Fibroblast of pulmonary artery (primary cell): ENCODE measurements around the gene E2F3.
"Not testable (repeated sequence)": the region's sequence is repeated elsewhere in the genome, so short reads cannot be mapped to it uniquely, and the experiment has no call there.

Experiments used
- DNase-seq: peaks from one replicate; pipeline ENCODE4 v3.0.0-alpha.2; 2010; ENCODE audit warnings: low read depth
- H3K4me3 ChIP-seq: replicated peaks from 2 replicates; pipeline ENCODE4 v1.5.1; 2011; ENCODE audit warnings: low read depth, mild to moderate bottlenecking, control low read depth, low read length, moderate library complexity
- CTCF ChIP-seq: IDR thresholded peaks from 2 replicates; pipeline ENCODE4 v1.5.1; 2011; ENCODE audit warnings: mild to moderate bottlenecking, control low read depth, low read length, inconsistent platforms; ENCODE audit errors: missing control alignments

Gene E2F3

GRCh38 chr6:20463396-20463795 lies 61.7 kb downstream of the E2F3 start:
- H3K4me3 ChIP-seq, result no peak overlapping the region
- DNase-seq, result no peak
- no peak for TF ChIP-seq CTCF

GRCh38 chr6:20464041-20464440 lies 62.4 kb downstream of the E2F3 start:
- no peak overlapping the region for H3K4me3 ChIP-seq
- no peak for DNase-seq
- TF ChIP-seq CTCF, result no peak

- H3K4me3 ChIP-seq, result no peak overlapping the region
- DNase-seq, result no peak
- TF ChIP-seq CTCF, result no peak
Observed at GRCh38 chr6:20464847-20465246, 63.2 kb downstream of the E2F3 start.

- not testable (repeated sequence) for DNase-seq, H3K4me3 ChIP-seq
Observed at GRCh38 chr6:20465616-20466015, 63.9 kb downstream of the E2F3 start.

- TF ChIP-seq CTCF, result no peak
- DNase-seq, result no peak
- H3K4me3 ChIP-seq, result no peak overlapping the region
Observed at GRCh38 chr6:20467437-20467836, 65.8 kb downstream of the E2F3 start.

GRCh38 chr6:20468209-20468608 lies 66.5 kb downstream of the E2F3 start:
- no peak for DNase-seq
- H3K4me3 ChIP-seq, result no peak overlapping the region
- no peak for TF ChIP-seq CTCF

GRCh38 chr6:20472748-20473147 lies 71.1 kb downstream of the E2F3 start:
- no peak for TF ChIP-seq CTCF
- H3K4me3 ChIP-seq, result no peak overlapping the region
- DNase-seq, result no peak

GRCh38 chr6:20473518-20473917 lies 71.8 kb downstream of the E2F3 start:
- TF ChIP-seq CTCF, result no peak
- no peak for DNase-seq
- no peak overlapping the region for H3K4me3 ChIP-seq
